ENCODE measurements around the gene NOG.

Gene NOG

DNA sequence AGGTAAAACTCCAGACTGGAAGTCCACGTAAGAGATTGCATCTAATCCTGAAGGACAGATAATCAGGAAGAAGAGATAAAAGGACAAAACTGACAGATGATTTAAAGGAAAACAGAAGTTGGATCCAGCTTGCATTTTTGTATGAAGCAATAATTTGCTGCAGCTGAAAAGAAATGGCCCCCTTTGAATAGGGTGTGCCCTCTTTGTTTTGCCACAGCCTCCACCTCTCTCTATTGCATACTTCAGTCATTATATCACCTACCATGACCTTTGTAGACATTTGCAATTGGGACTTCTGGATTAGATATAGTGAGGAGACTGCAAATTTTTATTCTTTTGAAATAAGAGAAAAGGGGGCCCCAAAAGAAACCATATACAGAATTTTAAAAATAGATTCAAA, 8.1 kb downstream of the NOG start:
- Histone ChIP-seq H3F3A (ENCODE audit: low read depth) (no peaks in the 10 kb centered on the region), H3K4me1 (ENCODE audit: insufficient read depth, low read length, poor library complexity, severe bottlenecking) (peaks cover 14% of the 10 kb centered on the region), H3K4me2 (ENCODE audit: low read depth, low read length, poor library complexity, severe bottlenecking) (no peak overlapping the region), H3K79me2 (ENCODE audit: insufficient read depth, low read length) (0 out of 2 replicates have a peak, but pooled peaks cover 4% of the 10 kb centered on the region), H3K36me3 (ENCODE audit: insufficient read depth, low read length) (no peaks in the 10 kb centered on the region), H3K27me3 (ENCODE audit: insufficient read depth, low read length, poor library complexity, severe bottlenecking) (no peaks in the 10 kb centered on the region), H2AFZ (ENCODE audit: low read length) (no peak overlapping the region), H4K20me1 (ENCODE audit: insufficient read depth, low read length, poor library complexity, severe bottlenecking) (no peaks in the 10 kb centered on the region), H3K4me3 (ENCODE audit: low read length, poor library complexity, severe bottlenecking) (no peak overlapping the region), H3K9me3 (ENCODE audit: insufficient read depth, low read depth, low read length) (no peaks in the 10 kb centered on the region), H3K9me2 (replicated peaks; ENCODE audit: low read depth, low read length) (no peaks in the 10 kb centered on the region), H3K9ac (ENCODE audit: low read depth, low read length, poor library complexity, severe bottlenecking) (no peak overlapping the region)
- TF ChIP-seq EZH2phosphoT487 (IDR thresholded peaks at IDR 0.05; ENCODE audit: borderline replicate concordance) = no peak
- TF ChIP-seq, protein P1, sequence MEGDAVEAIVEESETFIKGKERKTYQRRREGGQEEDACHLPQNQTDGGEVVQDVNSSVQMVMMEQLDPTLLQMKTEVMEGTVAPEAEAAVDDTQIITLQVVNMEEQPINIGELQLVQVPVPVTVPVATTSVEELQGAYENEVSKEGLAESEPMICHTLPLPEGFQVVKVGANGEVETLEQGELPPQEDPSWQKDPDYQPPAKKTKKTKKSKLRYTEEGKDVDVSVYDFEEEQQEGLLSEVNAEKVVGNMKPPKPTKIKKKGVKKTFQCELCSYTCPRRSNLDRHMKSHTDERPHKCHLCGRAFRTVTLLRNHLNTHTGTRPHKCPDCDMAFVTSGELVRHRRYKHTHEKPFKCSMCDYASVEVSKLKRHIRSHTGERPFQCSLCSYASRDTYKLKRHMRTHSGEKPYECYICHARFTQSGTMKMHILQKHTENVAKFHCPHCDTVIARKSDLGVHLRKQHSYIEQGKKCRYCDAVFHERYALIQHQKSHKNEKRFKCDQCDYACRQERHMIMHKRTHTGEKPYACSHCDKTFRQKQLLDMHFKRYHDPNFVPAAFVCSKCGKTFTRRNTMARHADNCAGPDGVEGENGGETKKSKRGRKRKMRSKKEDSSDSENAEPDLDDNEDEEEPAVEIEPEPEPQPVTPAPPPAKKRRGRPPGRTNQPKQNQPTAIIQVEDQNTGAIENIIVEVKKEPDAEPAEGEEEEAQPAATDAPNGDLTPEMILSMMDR (conservative IDR thresholded peaks at IDR 0.05; ENCODE audit: low read length) = no peak

DNA sequence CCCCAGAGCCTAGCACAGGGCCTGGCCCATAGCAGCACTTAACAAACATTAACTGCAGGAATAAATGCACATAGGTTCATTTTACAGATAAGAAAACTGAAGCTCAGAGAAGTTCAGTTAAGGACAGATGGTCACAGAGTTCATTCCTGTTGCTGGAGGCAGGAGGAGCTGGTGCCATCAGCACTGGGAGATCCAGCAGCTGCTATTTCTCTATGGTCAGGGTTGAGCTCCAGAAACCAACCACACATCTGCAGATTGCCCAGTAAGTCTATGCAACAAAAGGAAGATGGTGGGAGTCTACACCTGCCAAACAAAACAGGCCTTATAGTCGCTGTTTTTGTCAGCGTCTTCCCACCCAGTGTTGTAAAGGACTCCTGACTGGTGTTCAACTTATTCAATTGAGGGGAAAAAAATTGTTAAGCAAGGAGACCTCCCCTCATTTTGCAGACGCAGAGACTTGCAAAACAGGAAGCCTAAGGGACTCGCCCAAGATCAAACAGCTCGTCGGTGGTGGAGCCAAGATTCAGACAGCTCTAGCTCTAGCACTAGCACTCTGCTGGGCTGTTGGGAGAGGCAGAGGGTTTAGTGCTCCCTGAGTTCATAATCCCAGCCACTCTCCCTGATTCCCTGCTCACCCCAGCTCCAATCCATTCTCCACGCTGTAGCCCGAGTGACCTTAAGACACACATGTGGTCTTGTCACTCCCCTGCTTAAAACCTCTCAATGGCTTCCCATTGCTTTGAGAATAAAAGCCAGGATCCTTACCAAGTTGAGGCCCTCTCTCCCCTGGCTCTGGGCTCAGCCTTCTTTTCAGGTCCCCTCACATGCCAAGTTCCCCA, 9.0 kb downstream of the NOG start:
- Histone ChIP-seq H3K79me2 (ENCODE audit: insufficient read depth, low read length) (no peaks in the 10 kb centered on the region), H3K9ac (ENCODE audit: low read depth, low read length, poor library complexity, severe bottlenecking) (no peak overlapping the region), H4K20me1 (ENCODE audit: insufficient read depth, low read length, poor library complexity, severe bottlenecking) (no peaks in the 10 kb centered on the region), H3K4me2 (ENCODE audit: low read depth, low read length, poor library complexity, severe bottlenecking) (no peak overlapping the region), H3K4me1 (ENCODE audit: insufficient read depth, low read length, poor library complexity, severe bottlenecking) (peaks cover 7% of the 10 kb centered on the region), H3K9me2 (replicated peaks; ENCODE audit: low read depth, low read length) (no peaks in the 10 kb centered on the region), H3K36me3 (ENCODE audit: insufficient read depth, low read length) (no peaks in the 10 kb centered on the region), H2AFZ (ENCODE audit: low read length) (no peak overlapping the region; the same call in 1 of the 2 replicates), H3K4me3 (ENCODE audit: low read length, poor library complexity, severe bottlenecking) (no peak overlapping the region), H3K9me3 (ENCODE audit: insufficient read depth, low read depth, low read length) (no peaks in the 10 kb centered on the region), H3F3A (ENCODE audit: low read depth) (no peaks in the 10 kb centered on the region), H3K27me3 (ENCODE audit: insufficient read depth, low read length, poor library complexity, severe bottlenecking) (no peaks in the 10 kb centered on the region)
- TF ChIP-seq, protein P1 (conservative IDR thresholded peaks at IDR 0.05; ENCODE audit: low read length) = no peak
- TF ChIP-seq EZH2phosphoT487 (IDR thresholded peaks at IDR 0.05; ENCODE audit: borderline replicate concordance) = no peak

DNA sequence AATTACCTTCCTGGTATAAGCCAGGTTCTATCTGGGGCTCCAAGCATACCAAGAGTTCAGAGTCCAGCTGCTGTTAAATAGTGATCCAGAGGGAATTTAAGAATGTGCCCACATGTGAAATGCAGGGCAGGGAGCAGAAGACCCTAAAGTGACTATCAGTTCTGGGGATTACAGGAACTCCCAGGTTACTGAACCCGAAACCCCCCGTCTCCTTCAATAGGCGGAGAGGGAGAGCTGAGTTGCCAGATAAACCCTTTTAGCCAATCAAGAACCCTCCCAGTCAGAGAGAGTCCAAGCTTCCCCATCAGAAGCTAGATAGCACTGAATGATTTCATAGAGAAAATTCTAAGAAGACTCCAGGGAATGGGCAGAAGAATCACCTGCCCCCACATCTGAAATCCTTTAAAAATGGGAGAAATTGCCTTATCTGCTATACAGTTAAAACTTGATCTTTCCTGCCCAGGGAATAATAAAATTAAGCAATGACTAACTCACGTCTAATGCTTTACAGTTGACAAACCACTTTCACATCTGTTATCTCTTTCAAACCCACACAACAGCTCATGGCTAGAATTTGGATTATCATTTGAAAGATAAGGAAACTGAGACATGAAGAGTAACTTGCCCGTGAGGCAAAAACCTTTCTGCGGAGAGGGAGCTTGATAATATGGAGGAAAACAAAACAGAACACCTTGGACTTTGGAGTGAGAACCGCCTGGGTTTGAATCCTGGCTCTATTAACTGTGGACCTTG, 10.2 kb downstream of the NOG start:
- no peaks in the 10 kb centered on the region for H3K9me2 ChIP-seq (replicated peaks; ENCODE audit: low read depth, low read length)
- H3K79me2 ChIP-seq (ENCODE audit: insufficient read depth, low read length) = no peaks in the 10 kb centered on the region

More for the DNA sequence above, 10.2 kb downstream of the NOG start:
- H3K4me3 ChIP-seq (ENCODE audit: low read length, poor library complexity, severe bottlenecking) = no peak overlapping the region
- no peaks in the 10 kb centered on the region for H3K9me3 ChIP-seq (ENCODE audit: insufficient read depth, low read depth, low read length)
- no peaks in the 10 kb centered on the region for H4K20me1 ChIP-seq (ENCODE audit: insufficient read depth, low read length, poor library complexity, severe bottlenecking)
- no peak overlapping the region for H3K9ac ChIP-seq (ENCODE audit: low read depth, low read length, poor library complexity, severe bottlenecking)
- TF ChIP-seq EZH2phosphoT487 (IDR thresholded peaks at IDR 0.05; ENCODE audit: borderline replicate concordance) = no peak
- TF ChIP-seq, protein P1 (conservative IDR thresholded peaks at IDR 0.05; ENCODE audit: low read length) = no peak
- no peaks in the 10 kb centered on the region for H3F3A ChIP-seq (ENCODE audit: low read depth)
- peak overlapping the region; percentile 1 for H3K4me2 ChIP-seq (ENCODE audit: low read depth, low read length, poor library complexity, severe bottlenecking)
- H3K27me3 ChIP-seq (ENCODE audit: insufficient read depth, low read length, poor library complexity, severe bottlenecking) = no peaks in the 10 kb centered on the region
- H2AFZ ChIP-seq (ENCODE audit: low read length) = no peak overlapping the region
- H3K36me3 ChIP-seq (ENCODE audit: insufficient read depth, low read length) = no peaks in the 10 kb centered on the region
- H3K4me1 ChIP-seq (ENCODE audit: insufficient read depth, low read length, poor library complexity, severe bottlenecking) = peaks cover 7% of the 10 kb centered on the region

All from Loucy (cell line).